GM18505 (cell line): Measurements from ENCODE around the gene UNC119B.

Experiments used
- ATAC-seq: cut with Tn5 transposase; IDR thresholded peaks from one replicate; pipeline ENCODE4 v1.9.1; 2021; ENCODE audit not compliant: unreplicated experiment
- POLR2A ChIP-seq: IDR thresholded peaks from 4 replicates; pipeline ENCODE4 v1.6.1; 2011; ENCODE audit warnings: borderline replicate concordance; ENCODE audit not compliant: insufficient read depth, insufficient read length; ENCODE audit errors: extremely low read depth

The UNC119B gene

DNA sequence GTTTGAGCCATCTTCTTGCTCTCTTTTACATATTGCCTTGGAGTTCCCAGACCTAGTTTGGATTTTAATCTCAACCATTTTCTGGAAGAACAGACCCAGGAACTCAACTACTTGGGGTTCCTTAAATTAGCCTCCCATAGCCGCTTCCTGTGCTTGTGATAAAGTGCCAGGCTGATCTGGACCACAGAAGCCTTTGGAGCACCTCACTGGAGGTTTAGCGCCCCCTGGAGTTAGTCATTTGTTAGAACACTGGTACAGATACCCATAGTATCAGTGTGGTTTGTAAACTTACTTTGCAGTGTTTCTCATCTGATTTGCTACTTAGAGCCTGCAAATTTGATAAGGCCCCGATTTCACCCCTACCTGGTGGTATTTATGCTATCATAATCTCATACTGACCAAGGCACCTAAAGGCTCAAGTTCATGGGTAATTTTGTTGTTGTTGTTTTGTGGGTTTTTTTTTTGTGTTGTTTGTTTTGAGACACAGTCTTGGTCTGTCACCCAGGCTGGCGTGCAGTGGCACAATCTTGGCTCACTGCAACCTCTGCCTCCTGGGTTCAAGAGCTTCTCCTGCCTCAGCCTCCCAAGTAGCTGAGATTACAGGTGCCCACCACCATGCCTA is 3.7 kb downstream of the UNC119B start:
- no peak for ATAC-seq
- TF ChIP-seq POLR2A = no peak

DNA sequence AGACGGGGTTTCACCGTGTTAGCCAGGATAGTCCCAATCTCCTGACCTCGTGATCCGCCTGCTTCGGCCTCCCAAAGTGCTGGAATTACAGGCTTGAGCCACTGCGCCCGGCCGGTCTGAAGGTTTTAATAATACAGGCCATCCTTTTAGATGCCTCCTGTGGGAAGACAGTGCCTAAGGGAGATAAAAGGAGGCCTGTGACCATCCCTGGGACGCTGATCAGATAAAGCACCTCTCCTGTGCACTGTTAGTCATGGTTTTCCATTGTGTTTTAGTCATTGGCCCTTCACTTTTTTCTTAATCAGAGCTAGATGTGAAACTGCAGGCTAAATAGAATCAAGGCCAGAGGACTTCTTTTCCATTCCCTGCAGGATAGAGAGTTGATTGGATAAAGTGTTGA is 7.8 kb downstream of the UNC119B start:
- ATAC-seq = no peak
- no peak for TF ChIP-seq POLR2A

GRCh38 chr12:120719072-120719471 is 8.8 kb downstream of the UNC119B start:
- TF ChIP-seq POLR2A = no peak
- ATAC-seq = no peak

- no peak for ATAC-seq
- no peak for TF ChIP-seq POLR2A
Observed at GRCh38 chr12:120719496-120720233, 9.4 kb downstream of the UNC119B start.

GRCh38 chr12:120720234-120720986 is 10.2 kb downstream of the UNC119B start:
- no peak for TF ChIP-seq POLR2A
- no peak for ATAC-seq

GRCh38 chr12:120720987-120721801 is 10.9 kb downstream of the UNC119B start:
- no peak for ATAC-seq

DNA sequence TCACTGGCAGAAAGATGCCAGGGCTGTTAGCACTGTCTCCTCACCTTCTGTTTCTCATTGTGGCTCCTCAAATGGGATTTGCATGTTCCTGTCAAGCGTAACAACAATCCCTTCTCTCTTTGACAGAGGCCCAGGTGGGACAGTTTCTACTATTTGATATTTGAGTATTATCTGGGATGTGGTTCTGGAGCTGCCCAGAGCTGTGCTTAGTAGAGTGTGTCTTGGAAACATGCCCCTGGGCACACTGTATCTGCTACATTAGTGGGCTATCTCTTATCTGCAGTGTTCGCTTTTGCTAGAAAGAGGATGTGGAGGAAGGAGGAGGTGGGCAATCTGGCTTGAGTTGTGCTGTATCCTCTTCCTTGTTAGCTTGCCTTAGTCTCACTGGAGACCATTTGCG is 11.6 kb downstream of the UNC119B start:
- TF ChIP-seq POLR2A = no peak
- ATAC-seq = no peak

More at GRCh38 chr12:120720987-120721801, 10.9 kb downstream of the UNC119B start:
- TF ChIP-seq POLR2A = no peak

DNA sequence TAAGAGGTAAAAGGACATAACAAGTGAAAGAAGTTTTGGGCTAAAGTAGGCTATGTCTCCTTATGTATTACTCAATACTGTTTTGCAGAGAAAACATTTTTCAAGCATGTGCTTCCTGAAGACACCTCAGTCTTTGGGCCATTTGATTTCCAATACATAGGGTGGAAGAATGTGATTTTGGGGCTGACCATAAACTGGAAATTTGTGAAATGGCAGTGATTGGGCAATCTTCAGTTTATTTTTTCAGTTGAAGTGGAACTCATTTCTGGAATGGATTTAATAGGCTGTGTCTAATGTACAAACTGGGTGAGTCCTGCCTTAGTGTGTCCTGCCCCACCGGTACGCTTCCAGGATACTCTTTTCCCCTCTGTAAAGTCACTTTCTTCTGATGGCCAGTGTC is 12.5 kb downstream of the UNC119B start:
- no peak for TF ChIP-seq POLR2A
- no peak for ATAC-seq

DNA sequence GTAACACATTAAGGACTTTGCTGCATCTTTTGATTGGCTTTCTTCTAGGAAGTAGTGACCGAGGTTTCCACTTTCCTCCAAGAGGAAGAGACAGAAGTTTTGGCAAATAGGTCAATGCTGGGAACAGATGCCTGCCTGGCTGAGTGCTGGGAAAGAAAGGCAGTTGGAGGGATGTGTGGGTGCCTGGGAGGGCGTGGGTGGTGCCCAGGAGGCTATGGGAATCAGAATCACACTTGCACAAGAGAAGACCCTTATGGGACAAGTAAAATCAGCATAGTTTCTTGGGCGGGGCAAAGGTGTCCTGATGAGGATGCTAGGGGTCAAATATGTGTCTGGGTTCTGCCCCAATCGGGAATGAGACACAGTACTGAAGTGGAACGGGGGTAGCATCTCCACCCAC is 14.5 kb downstream of the UNC119B start:
- TF ChIP-seq POLR2A = no peak
- no peak for ATAC-seq

GRCh38 chr12:120725151-120725658 is 14.9 kb downstream of the UNC119B start:
- TF ChIP-seq POLR2A = no peak
- ATAC-seq = no peak

DNA sequence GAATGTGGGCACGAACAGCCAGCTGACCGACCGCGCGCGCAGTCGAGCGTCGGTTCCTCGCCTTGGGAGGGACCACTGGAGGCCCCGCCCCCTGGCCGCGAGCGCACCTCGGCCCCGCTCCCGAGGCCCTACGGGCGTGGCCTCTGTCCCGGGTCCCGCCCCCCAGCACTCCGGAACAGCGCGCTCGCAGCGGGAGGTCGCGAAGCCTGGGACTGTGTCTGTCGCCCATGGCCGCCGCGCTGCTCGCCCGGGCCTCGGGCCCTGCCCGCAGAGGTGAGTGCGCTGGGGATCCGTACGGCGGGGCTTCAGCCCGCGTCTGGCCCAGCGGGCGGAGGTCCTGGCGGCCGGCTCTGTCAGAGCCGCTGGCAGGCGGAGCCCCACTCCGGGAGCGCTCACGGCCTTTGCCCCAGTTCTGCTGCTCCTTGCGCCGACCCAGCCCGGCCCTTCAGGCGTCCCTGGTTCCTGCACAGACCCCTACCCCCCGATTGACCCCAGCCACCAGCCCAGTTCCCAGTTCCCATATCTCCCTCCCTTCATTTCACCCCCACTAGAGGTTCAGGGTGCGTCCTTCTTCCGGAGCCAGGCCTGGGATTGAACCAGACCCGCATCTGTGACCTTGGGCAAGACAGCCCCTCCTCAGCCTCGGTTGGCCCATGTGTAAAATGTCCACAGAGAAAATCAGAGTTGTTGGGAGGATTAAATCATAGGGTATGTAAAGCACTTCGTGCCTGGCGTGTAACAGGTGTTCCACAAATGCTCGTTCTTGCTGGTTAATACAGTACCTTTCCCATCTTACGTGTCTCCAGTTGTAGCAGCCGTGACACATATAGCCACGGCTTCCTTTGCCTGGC is 15.6 kb downstream of the UNC119B start, which contains the start of gene ACADS:
TSS of gene ACADS (plus strand) at position 168 of the 851 bp plus-strand sequence. CDS start at position 228, 60 bp downstream.
- peak; percentile 62 for TF ChIP-seq POLR2A
- ATAC-seq = peak; percentile 89

DNA sequence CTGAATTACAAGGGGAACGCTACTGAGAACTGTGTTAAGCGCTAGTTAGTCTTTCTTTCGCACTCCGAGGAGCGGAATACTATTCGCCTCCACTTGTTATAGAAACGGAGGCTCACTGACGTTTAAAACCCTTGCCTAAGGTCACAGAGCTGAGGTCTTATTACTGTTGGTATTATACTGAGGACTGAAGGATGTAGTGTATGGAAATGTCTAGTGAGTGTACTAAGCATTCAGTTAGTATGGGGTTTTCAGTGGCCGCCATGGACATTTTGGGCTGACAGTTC is 16.2 kb downstream of the UNC119B start:
- no peak for ATAC-seq
- no peak for TF ChIP-seq POLR2A
